H1 (cell line): Measurements from ENCODE around the gene MDFIC. TPM values are rescaled to one million over a fixed set of nuclear protein-coding genes. Genes with fewer than 3 reads are reported as not detected.

ENCODE experiments used
- CTCF ChIA-PET: fragments of 300-600 bp; sonication (Branson Sonifier 250); formaldehyde crosslinking; loops from one replicate; lab custom pipeline; 2021; ENCODE audit not compliant: partially characterized antibody; lab: Charles Lee
- POLR2A ChIA-PET: fragments of 300-600 bp; sonication (Branson Sonifier 250); formaldehyde crosslinking; loops from one replicate; lab custom pipeline; 2021; ENCODE audit warnings: inconsistent platforms; ENCODE audit not compliant: partially characterized antibody; lab: Charles Lee
- DNase-seq, 2 experiments: peaks; one replicate each; pipeline versions ENCODE4 v3.0.0 to v3.0.0-alpha.2; 2010 to 2022; ENCODE audit warnings: low spot score in 2 of 2, low read depth in 1 of 2, mixed read lengths in 1 of 2
- FAIRE-seq: peaks from 2 replicates; lab custom pipeline; 2011; peaks lifted over from hg19 to GRCh38; lab: Jason Lieb, UNC
- H2AFZ ChIP-seq: 2 replicates; pipeline ENCODE4 v1.8.1; 2012; ENCODE audit warnings: low read length, inconsistent platforms
- H2AK5ac ChIP-seq: 2 replicates; pipeline ENCODE4 v1.6.1; 2013; ENCODE audit warnings: low read depth, low read length
- H2BK120ac ChIP-seq: replicated peaks from 2 replicates; pipeline ENCODE3; 2013; ENCODE audit warnings: low read depth, low read length, inconsistent platforms
- H2BK12ac ChIP-seq: 2 replicates; pipeline ENCODE4 v1.6.1; 2013; ENCODE audit warnings: low read depth, low read length
- H2BK15ac ChIP-seq: 2 replicates; pipeline ENCODE4 v1.6.1; 2013; ENCODE audit warnings: low read length
- H2BK20ac ChIP-seq: 2 replicates; pipeline ENCODE4 v1.6.1; 2013; ENCODE audit warnings: low read length
- H2BK5ac ChIP-seq: 2 replicates; pipeline ENCODE4 v1.6.1; 2013; ENCODE audit warnings: low read depth, low read length
- H3K14ac ChIP-seq: 2 replicates; pipeline ENCODE4 v1.6.1; 2013; ENCODE audit warnings: inconsistent platforms; ENCODE audit not compliant: insufficient read length
- H3K18ac ChIP-seq: 2 replicates; pipeline ENCODE4 v1.6.1; 2013; ENCODE audit warnings: low read length; ENCODE audit errors: extremely low read depth
- H3K23ac ChIP-seq: 2 replicates; pipeline ENCODE4 v1.6.1; 2013; ENCODE audit warnings: inconsistent platforms; ENCODE audit not compliant: insufficient read length
- H3K23me2 ChIP-seq: 2 replicates; pipeline ENCODE4 v1.6.1; 2013; ENCODE audit warnings: low read depth, low read length
- H3K27ac ChIP-seq: 2 replicates; pipeline ENCODE4 v1.6.1; 2011; ENCODE audit warnings: low read depth, low read length, inconsistent platforms
- H3K27me3 ChIP-seq, 4 experiments: replicated peaks in 1 of 4; 1 replicate in 1 of 4; 2 replicates in 3 of 4; pipeline versions ENCODE4 v1.6.1 to v1.8.1; 2011 to 2013; ENCODE audit warnings: low read length in 3 of 4, mild to moderate bottlenecking in 3 of 4, inconsistent platforms in 2 of 4, mixed read lengths in 2 of 4, moderate library complexity in 1 of 4; ENCODE audit not compliant: control insufficient read depth in 3 of 4, insufficient read depth in 3 of 4; ENCODE audit errors: extremely low read depth in 1 of 4
- H3K36me3 ChIP-seq, 4 experiments: 2 replicates each; pipeline versions ENCODE4 v1.6.1 to v1.8.1; 2011 to 2013; ENCODE audit warnings: mild to moderate bottlenecking in 4 of 4, low read length in 3 of 4, moderate library complexity in 2 of 4, control low read depth in 1 of 4, inconsistent platforms in 1 of 4; ENCODE audit not compliant: insufficient read depth in 4 of 4, control insufficient read depth in 2 of 4
- H3K4ac ChIP-seq: replicated peaks from 2 replicates; pipeline ENCODE3; 2013; ENCODE audit warnings: low read length, low read depth, mixed read lengths, inconsistent platforms; ENCODE audit not compliant: insufficient read length
- H3K4me1 ChIP-seq, 4 experiments: replicated peaks in 1 of 4; 1 replicate in 1 of 4; 2 replicates in 3 of 4; pipeline versions ENCODE4 v1.6.1 to v1.8.1; 2011 to 2013; ENCODE audit warnings: low read length in 3 of 4, inconsistent platforms in 2 of 4, mixed read lengths in 1 of 4; ENCODE audit not compliant: insufficient read depth in 4 of 4, control insufficient read depth in 3 of 4
- H3K4me2 ChIP-seq, 2 experiments: 2 replicates each; pipeline versions ENCODE4 v1.6.1 to v1.8.1; 2011 to 2013; ENCODE audit warnings: low read depth in 2 of 2, low read length in 2 of 2, control low read depth in 1 of 2, inconsistent platforms in 1 of 2, mild to moderate bottlenecking in 1 of 2; ENCODE audit not compliant: insufficient read depth in 1 of 2
- H3K4me3 ChIP-seq, 4 experiments: fragments of 200-600, 300-600 bp in 1 of 4; sonication (generic), shearing (Covaris generic), sonication (Bioruptor Twin) in 1 of 4; 2 replicates each; pipeline versions ENCODE4 v1.5.1 to v1.8.1; 2011 to 2016; ENCODE audit warnings: low read length in 4 of 4, low read depth in 3 of 4, control low read depth in 2 of 4, inconsistent platforms in 2 of 4, mild to moderate bottlenecking in 2 of 4, mixed read lengths in 1 of 4, moderate library complexity in 1 of 4; ENCODE audit not compliant: insufficient read depth in 2 of 4; ENCODE audit errors: extremely low read depth in 1 of 4
- H3K56ac ChIP-seq: replicated peaks from 2 replicates; pipeline ENCODE3; 2013; ENCODE audit warnings: low read depth, mild to moderate bottlenecking, mixed read lengths, low read length, inconsistent platforms; ENCODE audit not compliant: insufficient read length
- H3K79me1 ChIP-seq: 2 replicates; pipeline ENCODE4 v1.6.1; 2013; ENCODE audit warnings: low read depth, low read length, control low read depth
- H3K79me2 ChIP-seq, 2 experiments: 2 replicates each; pipeline versions ENCODE4 v1.6.1 to v1.8.1; 2012 to 2013; ENCODE audit warnings: low read length in 2 of 2, mild to moderate bottlenecking in 2 of 2, inconsistent platforms in 1 of 2; ENCODE audit not compliant: insufficient read depth in 2 of 2, control insufficient read depth in 1 of 2
- H3K9ac ChIP-seq, 4 experiments: replicated peaks in 1 of 4; 1 replicate in 1 of 4; 2 replicates in 3 of 4; pipeline versions ENCODE4 v1.6.1 to v1.8.1; 2011 to 2013; ENCODE audit warnings: low read depth in 3 of 4, low read length in 3 of 4, control low read depth in 2 of 4, mild to moderate bottlenecking in 2 of 4, moderate library complexity in 2 of 4, inconsistent platforms in 1 of 4; ENCODE audit errors: extremely low read depth in 1 of 4
- H3K9me3 ChIP-seq, 2 experiments: 2 replicates each; pipeline versions ENCODE4 v1.6.1 to v1.8.1; 2012 to 2013; ENCODE audit warnings: mild to moderate bottlenecking in 2 of 2, moderate library complexity in 2 of 2, control low read depth in 1 of 2, inconsistent platforms in 1 of 2, low read depth in 1 of 2, low read length in 1 of 2, mixed read lengths in 1 of 2; ENCODE audit not compliant: insufficient read depth in 2 of 2
- H4K20me1 ChIP-seq, 2 experiments: replicated peaks in 1 of 2; 2 replicates each; pipeline versions ENCODE3 to v1.8.1; 2011 to 2013; ENCODE audit warnings: inconsistent platforms in 2 of 2, low read length in 2 of 2, mild to moderate bottlenecking in 1 of 2; ENCODE audit not compliant: insufficient read depth in 2 of 2, control insufficient read depth in 1 of 2
- H4K5ac ChIP-seq: 2 replicates; pipeline ENCODE4 v1.6.1; 2013; ENCODE audit warnings: low read length, low read depth, mixed read lengths, inconsistent platforms; ENCODE audit not compliant: insufficient read length
- H4K8ac ChIP-seq: 2 replicates; pipeline ENCODE4 v1.8.0; 2013; ENCODE audit warnings: mild to moderate bottlenecking, moderate library complexity, low read length, inconsistent platforms; ENCODE audit not compliant: insufficient read depth; ENCODE audit errors: extremely low read depth
- H4K91ac ChIP-seq: replicated peaks from 2 replicates; pipeline ENCODE3; 2013; ENCODE audit warnings: low read length, mixed read lengths, inconsistent platforms; ENCODE audit not compliant: insufficient read length
- ASH2L ChIP-seq: fragments of 200-600, 300-600 bp; sonication (generic); IDR thresholded peaks from one replicate; pipeline ENCODE4 v1.7.1; 2017; ENCODE audit warnings: low read length
- CBX8 ChIP-seq: fragments of 300-800, 300-1000 bp; sonication (generic); IDR thresholded peaks from 2 replicates; pipeline ENCODE4 v1.7.1; 2016; ENCODE audit warnings: low read depth, low read length, borderline replicate concordance
- CREB1 ChIP-seq: IDR thresholded peaks from 2 replicates; pipeline ENCODE4 v1.6.1; 2012; ENCODE audit warnings: inconsistent platforms
- E2F6 ChIP-seq: IDR thresholded peaks from 2 replicates; pipeline ENCODE4 v1.6.1; 2012; ENCODE audit warnings: inconsistent platforms
- FOSL1 ChIP-seq: IDR thresholded peaks from 2 replicates; pipeline ENCODE4 v1.6.1; 2011; ENCODE audit warnings: mild to moderate bottlenecking, low read depth, low read length, moderate library complexity; ENCODE audit not compliant: insufficient read depth
- KDM5A ChIP-seq: fragments of 200-600 bp; IDR thresholded peaks from 2 replicates; pipeline ENCODE4 v1.7.1; 2012; ENCODE audit warnings: mild to moderate bottlenecking, low read length, inconsistent platforms, mixed read lengths
- NANOG ChIP-seq: IDR thresholded peaks from 2 replicates; pipeline ENCODE4 v1.6.1; 2011; ENCODE audit warnings: low read length, low read depth, mild to moderate bottlenecking, inconsistent platforms; ENCODE audit not compliant: insufficient read depth, poor library complexity, severe bottlenecking
- POLR2AphosphoS5 ChIP-seq: IDR thresholded peaks from 2 replicates; pipeline ENCODE4 v1.6.1; 2011; ENCODE audit warnings: low read depth, low read length
- RXRA ChIP-seq: IDR thresholded peaks from 2 replicates; pipeline ENCODE4 v1.6.1; 2011; ENCODE audit warnings: low read depth, mild to moderate bottlenecking, low read length, moderate library complexity; ENCODE audit not compliant: insufficient read depth
- WGBS, 2 experiments: shearing (Covaris generic) in 1 of 2; methylation state at CpG; one replicate each; pipeline versions ENCODE4 v1.1.6 to v1.1.7; 2013 to 2015; ENCODE audit warnings: low lambda C conversion rate in 2 of 2, mixed read lengths in 2 of 2, inconsistent platforms in 1 of 2, low coverage in 1 of 2, missing lambda C conversion rate in 1 of 2; ENCODE audit not compliant: insufficient replicate concordance in 2 of 2, insufficient coverage in 1 of 2, insufficient read length in 1 of 2; ENCODE audit errors: extremely low coverage in 1 of 2, missing lambda C conversion rate in 1 of 2; 5-methylcytosine and 5-hydroxymethylcytosine counted together
- polyA plus RNA-seq, 7 experiments: library from polyadenylated mRNA; depleted of rRNA in 3 of 7; stranded (reverse) in 5 of 7; unstranded in 2 of 7; fragments of >200 nt in 5 of 7; fragments of 200-250 nt in 2 of 7; gene quantifications; 1 replicate in 5 of 7; 2 replicates in 1 of 7; 4 replicates in 1 of 7; pipeline versions ENCODE4 v1.2.1 to v1.2.3, GENCODE V29; 2011 to 2013; ENCODE audit warnings: missing spikeins in 2 of 7, mixed read lengths in 2 of 7
- total RNA-seq: library from RNA; stranded (reverse); fragmentation: NEBNext Ultra II Directional; extraction: Animal tissue kit (Norgen Biotek cat#: 25700); gene quantifications from 2 replicates; pipeline ENCODE4 v1.2.1, GENCODE V29; 2021

Gene MDFIC
- total and polyA plus RNA-seq, 2 of the 8 experiments (the other 6 are each of a cell fraction or from before 2014, with no cell fraction given) = 2.3 to 11.4 TPM

GRCh38 chr7:114936471-114936870 is 14.6 kb downstream of the MDFIC start:
- 95% methylated on average over 2 of the region's 2 CpGs; no CpG with 5 or more reads in 1 of the 2 experiments for WGBS, 2 experiments

More at GRCh38 chr7:114936471-114936870, 14.6 kb downstream of the MDFIC start:
- no peaks in the 10 kb centered on the region for H3K23me2 ChIP-seq
- CTCF ChIA-PET = no interaction called here
- H3K14ac ChIP-seq = no peak overlapping the region
- POLR2A ChIA-PET = no interaction called here
- H4K20me1 ChIP-seq = no peaks in the 10 kb centered on the region
- FAIRE-seq = no peak
- H3K27me3 ChIP-seq = no peaks in the 10 kb centered on the region
- no peak overlapping the region for H2BK12ac ChIP-seq
- H3K18ac ChIP-seq = no peak overlapping the region
- TF ChIP-seq FOSL1 (no peak), ASH2L (no peak), CBX8 (no peak), E2F6 (no peak), KDM5A (no peak), POLR2AphosphoS5 (no peak), CREB1 (no peak), NANOG (no peak), RXRA (no peak)
- H2AK5ac ChIP-seq = no peak overlapping the region
- no peak overlapping the region for H2BK20ac ChIP-seq
- no peak overlapping the region for H3K4ac ChIP-seq
- H3K56ac ChIP-seq = no peak overlapping the region
- no peaks in the 10 kb centered on the region for H3K4me1 ChIP-seq
- H3K27ac ChIP-seq = no peak overlapping the region
- H4K5ac ChIP-seq = no peak overlapping the region
- H4K8ac ChIP-seq = no peak overlapping the region
- no peak overlapping the region for H3K9ac ChIP-seq
- no peak overlapping the region for H2AFZ ChIP-seq
- no peak overlapping the region for H3K23ac ChIP-seq
- H4K91ac ChIP-seq = no peak overlapping the region
- no peak overlapping the region for H2BK5ac ChIP-seq
- H3K9me3 ChIP-seq = no peaks in the 10 kb centered on the region
- H3K4me3 ChIP-seq = no peak overlapping the region
- DNase-seq = no peak
- no peak overlapping the region for H2BK15ac ChIP-seq
- H3K4me2 ChIP-seq = no peak overlapping the region
- no peaks in the 10 kb centered on the region; a peak in 1 of 4 replicates for H3K79me2 ChIP-seq
- no peaks in the 10 kb centered on the region for H3K79me1 ChIP-seq
- no peaks in the 10 kb centered on the region; a peak in 1 of 8 replicates for H3K36me3 ChIP-seq
- no peak overlapping the region for H2BK120ac ChIP-seq
